ENCODE data around the gene CEMP1. TPM values are rescaled to one million over a fixed set of nuclear protein-coding genes. Genes with fewer than 3 reads are reported as not detected.

The CEMP1 gene
- total RNA-seq, 2 donors from 2014 or later: 1.3 to 8.1 TPM

- no peaks in the 10 kb centered on the region for H3K27me3 ChIP-seq (replicated peaks; ENCODE audit: insufficient read depth)
- WGBS: 91% methylated on average over 16 of the region's 16 CpGs
- H3K9me3 ChIP-seq: no peaks in the 10 kb centered on the region
- TF ChIP-seq POLR2A (IDR thresholded peaks at IDR 0.05): no peak
- TF ChIP-seq POLR2AphosphoS5 (IDR thresholded peaks at IDR 0.05): no peak
- TF ChIP-seq CTCF (IDR thresholded peaks at IDR 0.05): no peak
- no peak overlapping the region for H3K4me3 ChIP-seq
- no peaks in the 10 kb centered on the region for H3K36me3 ChIP-seq
- no peak for DNase-seq (ENCODE audit: low spot score)
- H3K4me1 ChIP-seq (replicated peaks): peaks cover 2% of the 10 kb centered on the region
- no peak overlapping the region for H3K27ac ChIP-seq
- intact Hi-C loops (cut with DNase I): no loop called here
These were observed 41.6 kb downstream of the CEMP1 start for GRCh38 chr16:2489581-2489980.

- no peak for TF ChIP-seq POLR2A (IDR thresholded peaks at IDR 0.05)
- no peak for TF ChIP-seq POLR2AphosphoS5 (IDR thresholded peaks at IDR 0.05)
- no peak for TF ChIP-seq CTCF (IDR thresholded peaks at IDR 0.05)
- Histone ChIP-seq H3K36me3 (no peaks in the 10 kb centered on the region), H3K4me1 (replicated peaks) (peaks cover 2% of the 10 kb centered on the region), H3K27ac (no peak overlapping the region), H3K4me3 (no peak overlapping the region), H3K9me3 (no peaks in the 10 kb centered on the region), H3K27me3 (replicated peaks; ENCODE audit: insufficient read depth) (no peaks in the 10 kb centered on the region)
- intact Hi-C loops (cut with DNase I): no loop called here
- no peak for DNase-seq (ENCODE audit: low spot score)
- WGBS: 70% methylated on average over 11 of the region's 15 CpGs
These were observed 43.2 kb downstream of the CEMP1 start for GRCh38 chr16:2487903-2488531.

- TF ChIP-seq POLR2A (IDR thresholded peaks at IDR 0.05): no peak
- TF ChIP-seq POLR2AphosphoS5 (IDR thresholded peaks at IDR 0.05): no peak
- TF ChIP-seq CTCF (IDR thresholded peaks at IDR 0.05): no peak
- peaks cover 2% of the 10 kb centered on the region for H3K4me1 ChIP-seq (replicated peaks)
- intact Hi-C loops (cut with DNase I): no loop called here
- DNase-seq (ENCODE audit: low spot score): no peak
- H3K36me3 ChIP-seq: no peaks in the 10 kb centered on the region
- 71% methylated on average over 8 of the region's 8 CpGs for WGBS
- no peaks in the 10 kb centered on the region for H3K9me3 ChIP-seq
- no peaks in the 10 kb centered on the region for H3K27me3 ChIP-seq (replicated peaks; ENCODE audit: insufficient read depth)
- H3K27ac ChIP-seq: no peak overlapping the region
- no peak overlapping the region for H3K4me3 ChIP-seq
These were observed 43.7 kb downstream of the CEMP1 start for GRCh38 chr16:2487517-2487842.

GRCh38 chr16:2486645-2487516, 44.3 kb downstream of the CEMP1 start:
- Histone ChIP-seq H3K27ac (no peak overlapping the region), H3K4me3 (no peak overlapping the region), H3K4me1 (replicated peaks) (peaks cover 2% of the 10 kb centered on the region), H3K27me3 (replicated peaks; ENCODE audit: insufficient read depth) (no peaks in the 10 kb centered on the region), H3K9me3 (no peaks in the 10 kb centered on the region), H3K36me3 (no peaks in the 10 kb centered on the region)
- DNase-seq (ENCODE audit: low spot score): peak; percentile 56
- WGBS: 63% methylated on average over 29 of the region's 29 CpGs
- intact Hi-C loops (cut with DNase I): no loop called here
- TF ChIP-seq CTCF (IDR thresholded peaks at IDR 0.05) (peak in 3 of 4 experiments; percentile 26 to 57 (median 50)), POLR2A (IDR thresholded peaks at IDR 0.05) (no peak), POLR2AphosphoS5 (IDR thresholded peaks at IDR 0.05) (peak; percentile 52)

All from prostate gland (tissue), 2 donors.